Mammary epithelial cell (primary cell): ENCODE results near the gene HERPUD2.
"Not testable (repeated sequence)": the region's sequence is repeated elsewhere in the genome, so short reads cannot be mapped to it uniquely, and the experiment has no call there.

ENCODE experiments used
- EZH2 ChIP-seq: IDR thresholded peaks from 2 replicates; pipeline ENCODE4 v1.6.1; 2012; ENCODE audit warnings: low read length, inconsistent platforms, borderline replicate concordance
- TF ChIP-seq, protein P1 (sequence below), 2 donors: IDR thresholded peaks in 1 of 2; conservative IDR thresholded peaks in 1 of 2; 2 replicates each; pipeline ENCODE4 v1.5.1; 2011 to 2012; ENCODE audit warnings: inconsistent platforms in 2 of 2, low read length in 2 of 2, mild to moderate bottlenecking in 2 of 2, control low read depth in 1 of 2, low read depth in 1 of 2; ENCODE audit not compliant: insufficient read depth in 1 of 2; ENCODE audit errors: extremely low read depth in 1 of 2

DNA sequence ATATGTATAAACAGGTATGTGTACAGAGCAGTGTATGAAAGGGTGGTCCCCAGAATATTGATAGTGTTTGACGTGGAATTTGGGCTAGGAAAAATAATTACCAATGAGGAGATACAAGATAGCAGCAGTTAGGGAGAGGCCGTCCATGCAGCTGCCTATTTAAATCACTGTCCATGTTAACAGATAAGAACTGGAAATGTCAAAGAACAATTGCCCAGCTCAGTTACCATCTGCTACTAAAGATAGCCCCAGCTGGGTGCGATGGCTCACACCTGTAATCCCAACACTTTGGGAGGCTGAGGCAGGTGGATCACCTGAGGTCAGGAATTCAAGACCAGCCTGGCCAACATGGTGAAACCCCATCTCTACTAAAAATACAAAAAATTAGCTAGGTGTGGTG is 3.4 kb upstream of the HERPUD2 start:
- TF ChIP-seq, protein P1, sequence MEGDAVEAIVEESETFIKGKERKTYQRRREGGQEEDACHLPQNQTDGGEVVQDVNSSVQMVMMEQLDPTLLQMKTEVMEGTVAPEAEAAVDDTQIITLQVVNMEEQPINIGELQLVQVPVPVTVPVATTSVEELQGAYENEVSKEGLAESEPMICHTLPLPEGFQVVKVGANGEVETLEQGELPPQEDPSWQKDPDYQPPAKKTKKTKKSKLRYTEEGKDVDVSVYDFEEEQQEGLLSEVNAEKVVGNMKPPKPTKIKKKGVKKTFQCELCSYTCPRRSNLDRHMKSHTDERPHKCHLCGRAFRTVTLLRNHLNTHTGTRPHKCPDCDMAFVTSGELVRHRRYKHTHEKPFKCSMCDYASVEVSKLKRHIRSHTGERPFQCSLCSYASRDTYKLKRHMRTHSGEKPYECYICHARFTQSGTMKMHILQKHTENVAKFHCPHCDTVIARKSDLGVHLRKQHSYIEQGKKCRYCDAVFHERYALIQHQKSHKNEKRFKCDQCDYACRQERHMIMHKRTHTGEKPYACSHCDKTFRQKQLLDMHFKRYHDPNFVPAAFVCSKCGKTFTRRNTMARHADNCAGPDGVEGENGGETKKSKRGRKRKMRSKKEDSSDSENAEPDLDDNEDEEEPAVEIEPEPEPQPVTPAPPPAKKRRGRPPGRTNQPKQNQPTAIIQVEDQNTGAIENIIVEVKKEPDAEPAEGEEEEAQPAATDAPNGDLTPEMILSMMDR (conservative IDR thresholded peaks at IDR 0.05 in 1 of 2, IDR thresholded peaks at IDR 0.05 in 1 of 2; ENCODE audit: extremely low read depth in 1 of 2, insufficient read depth in 1 of 2, low read depth in 1 of 2, low read length in 2 of 2) = not testable (repeated sequence)
- TF ChIP-seq EZH2 = not testable (repeated sequence)
